Astrocyte (in vitro differentiated cells and primary cell): ENCODE measurements around the gene MIA2.

Experiments
- CTCF ChIP-seq: IDR thresholded peaks from 2 replicates; pipeline ENCODE4 v1.5.1; 2011; ENCODE audit warnings: low read depth, mild to moderate bottlenecking, inconsistent platforms, low read length, moderate library complexity; ENCODE audit not compliant: insufficient read depth
- EZH2 ChIP-seq: IDR thresholded peaks from 2 replicates; pipeline ENCODE4 v1.6.1; 2012; ENCODE audit warnings: mild to moderate bottlenecking, low read length, inconsistent platforms; ENCODE audit not compliant: insufficient read depth

DNA sequence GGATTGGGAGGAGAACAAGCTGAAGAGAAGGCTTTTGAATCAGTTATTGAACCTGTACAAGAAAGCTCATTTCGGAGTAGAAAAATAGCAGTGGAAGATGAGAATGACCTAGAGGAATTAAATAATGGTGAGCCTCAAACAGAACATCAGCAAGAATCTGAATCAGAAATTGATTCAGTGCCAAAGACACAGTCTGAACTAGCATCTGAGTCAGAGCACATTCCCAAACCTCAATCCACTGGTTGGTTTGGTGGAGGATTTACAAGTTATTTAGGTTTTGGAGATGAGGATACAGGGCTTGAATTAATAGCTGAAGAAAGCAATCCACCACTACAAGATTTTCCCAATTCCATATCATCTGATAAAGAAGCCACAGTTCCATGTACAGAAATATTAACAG is 13.5 kb downstream of the MIA2 start:
- TF ChIP-seq CTCF = no peak
- TF ChIP-seq EZH2 = no peak
